ENCODE data around the gene EPS8L3. TPM values are rescaled to one million over a fixed set of nuclear protein-coding genes. Genes with fewer than 3 reads are reported as not detected.

EPS8L3 gene
- total RNA-seq, 1 donor from 2014 or later = 0.11 TPM

- Histone ChIP-seq H3K27ac (replicated peaks) (peak overlapping the region; percentile 78), H3K4me1 (peaks cover 62% of the 10 kb centered on the region)
Measured at GRCh38 chr1:109792056-109792831, 28.5 kb upstream of the EPS8L3 start.

GRCh38 chr1:109791495-109792043 is 27.8 kb upstream of the EPS8L3 start:
- Histone ChIP-seq H3K27me3 (ENCODE audit: low read depth) (no peaks in the 10 kb centered on the region), H3K27ac (replicated peaks) (peak overlapping the region; percentile 78), H3K36me3 (no peaks in the 10 kb centered on the region), H3K4me3 (no peak overlapping the region), H3K4me1 (peaks cover 61% of the 10 kb centered on the region), H3K9me3 (replicated peaks) (no peaks in the 10 kb centered on the region)
- TF ChIP-seq CTCF (IDR thresholded peaks at IDR 0.05; ENCODE audit: borderline replicate concordance) = no peak
- no peak for DNase-seq
- intact Hi-C loops (cut with micrococcal nuclease) = loop anchor here (5.0 kb wide), 1 partner anchor 191 kb away; the partner anchor contains the start of gene AHCYL1

More at GRCh38 chr1:109792056-109792831, 28.5 kb upstream of the EPS8L3 start:
- H3K36me3 ChIP-seq = no peaks in the 10 kb centered on the region
- peak; percentile 50 for TF ChIP-seq CTCF (IDR thresholded peaks at IDR 0.05; ENCODE audit: borderline replicate concordance)
- DNase-seq = peak; percentile 64
- intact Hi-C loops (cut with micrococcal nuclease) = loop anchor here (5.0 kb wide), 1 partner anchor 190 kb away; the partner anchor contains the start of gene AHCYL1
- H3K27me3 ChIP-seq (ENCODE audit: low read depth) = no peaks in the 10 kb centered on the region
- H3K4me3 ChIP-seq = no peak overlapping the region
- no peaks in the 10 kb centered on the region for H3K9me3 ChIP-seq (replicated peaks)

- intact Hi-C loops (cut with micrococcal nuclease) = loop anchor here (5.0 kb wide), 1 partner anchor 191 kb away; the partner anchor contains the start of gene AHCYL1
- Histone ChIP-seq H3K27me3 (ENCODE audit: low read depth) (no peaks in the 10 kb centered on the region), H3K4me3 (no peak overlapping the region), H3K27ac (replicated peaks) (peak overlapping the region; percentile 59), H3K36me3 (no peaks in the 10 kb centered on the region), H3K9me3 (replicated peaks) (no peaks in the 10 kb centered on the region), H3K4me1 (peaks cover 63% of the 10 kb centered on the region)
- peak; percentile 60 for TF ChIP-seq CTCF (IDR thresholded peaks at IDR 0.05; ENCODE audit: borderline replicate concordance)
- DNase-seq = peak; percentile 39
Measured at GRCh38 chr1:109790735-109791494, 27.2 kb upstream of the EPS8L3 start.

- Histone ChIP-seq H3K27me3 (ENCODE audit: low read depth) (no peaks in the 10 kb centered on the region), H3K9me3 (replicated peaks) (no peaks in the 10 kb centered on the region), H3K36me3 (no peaks in the 10 kb centered on the region), H3K4me1 (peaks cover 67% of the 10 kb centered on the region), H3K27ac (replicated peaks) (peak overlapping the region; percentile 59), H3K4me3 (no peak overlapping the region)
- no peak for DNase-seq
- no peak for TF ChIP-seq CTCF (IDR thresholded peaks at IDR 0.05; ENCODE audit: borderline replicate concordance)
- intact Hi-C loops (cut with micrococcal nuclease) = loop anchor here (5.0 kb wide), 1 partner anchor 192 kb away; the partner anchor contains the start of gene AHCYL1
Measured at GRCh38 chr1:109790329-109790728, 26.6 kb upstream of the EPS8L3 start.

GRCh38 chr1:109789551-109790180 is 25.9 kb upstream of the EPS8L3 start:
- TF ChIP-seq CTCF (IDR thresholded peaks at IDR 0.05; ENCODE audit: borderline replicate concordance) = no peak
- intact Hi-C loops (cut with micrococcal nuclease) = loop anchor here (5.0 kb wide), 1 partner anchor 193 kb away; the partner anchor contains the start of gene AHCYL1
- H3K27me3 ChIP-seq (ENCODE audit: low read depth) = no peaks in the 10 kb centered on the region
- H3K36me3 ChIP-seq = no peaks in the 10 kb centered on the region
- H3K4me1 ChIP-seq = peaks cover 64% of the 10 kb centered on the region
- no peaks in the 10 kb centered on the region for H3K9me3 ChIP-seq (replicated peaks)
- H3K4me3 ChIP-seq = no peak overlapping the region
- peak; percentile 8 for DNase-seq
- no peak overlapping the region for H3K27ac ChIP-seq (replicated peaks)
